WTC11 (cell line): ENCODE measurements around the gene SUPV3L1.

ENCODE experiments used
- ERG ChIP-seq: fragments of 250-450 bp; sonication (Bioruptor Pico); IDR thresholded peaks from 2 replicates; pipeline ENCODE4 v1.8.0; 2021; ENCODE audit warnings: mild to moderate bottlenecking
- ETV6 ChIP-seq: sonication (generic); formaldehyde crosslinking; IDR thresholded peaks from 2 replicates; pipeline ENCODE4 v1.8.1; 2022; ENCODE audit warnings: mild to moderate bottlenecking, missing genetic modification reagents
- FOXK1 ChIP-seq: sonication (generic); formaldehyde crosslinking; IDR thresholded peaks from 2 replicates; pipeline ENCODE4 v1.8.0; 2022; ENCODE audit warnings: mild to moderate bottlenecking, moderate library complexity, missing genetic modification reagents
- ZNF317 ChIP-seq: sonication (generic); formaldehyde crosslinking; IDR thresholded peaks from 2 replicates; pipeline ENCODE4 v1.8.1; 2023; ENCODE audit warnings: low read depth, mild to moderate bottlenecking, moderate library complexity, missing genetic modification reagents, borderline replicate concordance
- TF ChIP-seq, protein P1 (sequence below): fragments of 200-600 bp; IDR thresholded peaks from 2 replicates; pipeline ENCODE4 v1.8.0; 2022; ENCODE audit warnings: antibody characterized with exemption
- TF ChIP-seq, protein P2 (sequence below): sonication (generic); formaldehyde crosslinking; IDR thresholded peaks from 2 replicates; pipeline ENCODE4 v1.8.1; 2022; ENCODE audit warnings: mild to moderate bottlenecking, moderate library complexity, missing genetic modification reagents

GRCh38 chr10:69186524-69186923 is 6.5 kb downstream of the SUPV3L1 start:
- TF ChIP-seq ETV6 (CRISPR knock-in tag) (no peak), ZNF317 (CRISPR knock-in tag) (no peak), FOXK1 (no peak), ERG (CRISPR knock-in tag) (no peak)
- TF ChIP-seq, protein P1, sequence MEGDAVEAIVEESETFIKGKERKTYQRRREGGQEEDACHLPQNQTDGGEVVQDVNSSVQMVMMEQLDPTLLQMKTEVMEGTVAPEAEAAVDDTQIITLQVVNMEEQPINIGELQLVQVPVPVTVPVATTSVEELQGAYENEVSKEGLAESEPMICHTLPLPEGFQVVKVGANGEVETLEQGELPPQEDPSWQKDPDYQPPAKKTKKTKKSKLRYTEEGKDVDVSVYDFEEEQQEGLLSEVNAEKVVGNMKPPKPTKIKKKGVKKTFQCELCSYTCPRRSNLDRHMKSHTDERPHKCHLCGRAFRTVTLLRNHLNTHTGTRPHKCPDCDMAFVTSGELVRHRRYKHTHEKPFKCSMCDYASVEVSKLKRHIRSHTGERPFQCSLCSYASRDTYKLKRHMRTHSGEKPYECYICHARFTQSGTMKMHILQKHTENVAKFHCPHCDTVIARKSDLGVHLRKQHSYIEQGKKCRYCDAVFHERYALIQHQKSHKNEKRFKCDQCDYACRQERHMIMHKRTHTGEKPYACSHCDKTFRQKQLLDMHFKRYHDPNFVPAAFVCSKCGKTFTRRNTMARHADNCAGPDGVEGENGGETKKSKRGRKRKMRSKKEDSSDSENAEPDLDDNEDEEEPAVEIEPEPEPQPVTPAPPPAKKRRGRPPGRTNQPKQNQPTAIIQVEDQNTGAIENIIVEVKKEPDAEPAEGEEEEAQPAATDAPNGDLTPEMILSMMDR, result no peak
- TF ChIP-seq, protein P2, sequence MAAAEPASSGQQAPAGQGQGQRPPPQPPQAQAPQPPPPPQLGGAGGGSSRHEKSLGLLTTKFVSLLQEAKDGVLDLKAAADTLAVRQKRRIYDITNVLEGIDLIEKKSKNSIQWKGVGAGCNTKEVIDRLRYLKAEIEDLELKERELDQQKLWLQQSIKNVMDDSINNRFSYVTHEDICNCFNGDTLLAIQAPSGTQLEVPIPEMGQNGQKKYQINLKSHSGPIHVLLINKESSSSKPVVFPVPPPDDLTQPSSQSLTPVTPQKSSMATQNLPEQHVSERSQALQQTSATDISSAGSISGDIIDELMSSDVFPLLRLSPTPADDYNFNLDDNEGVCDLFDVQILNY (CRISPR knock-in tag), result no peak
